Gastrocnemius medialis (tissue), 4 donors: ENCODE data around the gene PLXND1.

Experiments
- POLR2A ChIP-seq, 2 donors: fragments of 450-650 bp; IDR thresholded peaks; one replicate each; pipeline ENCODE4 v1.6.1; 2017; ENCODE audit warnings: antibody characterized with exemption in 2 of 2, mild to moderate bottlenecking in 2 of 2, moderate library complexity in 2 of 2
- TF ChIP-seq, protein P1 (sequence below), 5 experiments: fragments of 450-650 bp in 3 of 5; fragments of 200-600 bp in 2 of 5; sonication (generic) in 2 of 5; IDR thresholded peaks in 4 of 5; conservative IDR thresholded peaks in 1 of 5; 1 replicate in 4 of 5; 2 replicates in 1 of 5; pipeline ENCODE4 v1.5.1; 2016 to 2019; ENCODE audit warnings: antibody characterized with exemption in 5 of 5, mild to moderate bottlenecking in 3 of 5, moderate library complexity in 3 of 5

- no peak for TF ChIP-seq POLR2A (IDR thresholded peaks at IDR 0.05)
- TF ChIP-seq, protein P1, sequence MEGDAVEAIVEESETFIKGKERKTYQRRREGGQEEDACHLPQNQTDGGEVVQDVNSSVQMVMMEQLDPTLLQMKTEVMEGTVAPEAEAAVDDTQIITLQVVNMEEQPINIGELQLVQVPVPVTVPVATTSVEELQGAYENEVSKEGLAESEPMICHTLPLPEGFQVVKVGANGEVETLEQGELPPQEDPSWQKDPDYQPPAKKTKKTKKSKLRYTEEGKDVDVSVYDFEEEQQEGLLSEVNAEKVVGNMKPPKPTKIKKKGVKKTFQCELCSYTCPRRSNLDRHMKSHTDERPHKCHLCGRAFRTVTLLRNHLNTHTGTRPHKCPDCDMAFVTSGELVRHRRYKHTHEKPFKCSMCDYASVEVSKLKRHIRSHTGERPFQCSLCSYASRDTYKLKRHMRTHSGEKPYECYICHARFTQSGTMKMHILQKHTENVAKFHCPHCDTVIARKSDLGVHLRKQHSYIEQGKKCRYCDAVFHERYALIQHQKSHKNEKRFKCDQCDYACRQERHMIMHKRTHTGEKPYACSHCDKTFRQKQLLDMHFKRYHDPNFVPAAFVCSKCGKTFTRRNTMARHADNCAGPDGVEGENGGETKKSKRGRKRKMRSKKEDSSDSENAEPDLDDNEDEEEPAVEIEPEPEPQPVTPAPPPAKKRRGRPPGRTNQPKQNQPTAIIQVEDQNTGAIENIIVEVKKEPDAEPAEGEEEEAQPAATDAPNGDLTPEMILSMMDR (IDR thresholded peaks at IDR 0.05 in 4 of 5, conservative IDR thresholded peaks at IDR 0.05 in 1 of 5): no peak
These were observed 43.1 kb downstream of the PLXND1 start for GRCh38 chr3:129563332-129563731.
